SH-SY5Y (cell line): Measurements from ENCODE around the gene RSRC1.

Experiments
- GATA2 ChIP-seq: IDR thresholded peaks from 2 replicates; pipeline ENCODE4 v1.6.1; 2011; ENCODE audit warnings: mild to moderate bottlenecking, low read depth, low read length
- GATA3 ChIP-seq: IDR thresholded peaks from 2 replicates; pipeline ENCODE4 v1.6.1; 2011; ENCODE audit warnings: low read depth, mild to moderate bottlenecking, low read length, moderate library complexity

DNA sequence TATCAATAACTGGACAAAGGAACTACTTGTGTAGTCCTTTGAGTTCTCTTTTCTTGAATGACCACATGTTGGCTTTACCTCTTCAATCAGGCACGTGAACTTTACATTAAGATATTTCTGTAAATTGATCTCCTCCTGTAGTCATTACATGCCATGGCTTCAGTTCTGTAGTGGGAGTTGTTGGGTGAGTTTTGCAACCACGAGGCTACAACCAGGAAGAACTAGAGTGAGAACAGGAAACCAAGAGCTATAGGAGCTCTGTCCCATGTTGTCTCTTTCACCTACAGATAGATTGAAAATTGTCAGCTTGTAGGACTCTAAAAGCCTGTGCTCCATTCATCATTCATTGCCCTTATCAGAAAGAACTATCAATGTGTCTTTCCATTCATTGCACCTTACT lies 2.0 kb downstream of the RSRC1 start:
- TF ChIP-seq GATA2: no peak
- no peak for TF ChIP-seq GATA3
